Peyer's patch (tissue), 4 donors: ENCODE data around the gene FRS3. TPM values are rescaled to one million over a fixed set of nuclear protein-coding genes. Genes with fewer than 3 reads are reported as not detected.

Experiments used
- DNase-seq, 3 donors: peaks; one replicate each; pipeline ENCODE4 v3.0.0-alpha.2; 2017 to 2019
- H3K27ac ChIP-seq, 4 donors: fragments of 200-600 bp; sonication (generic); one replicate each; pipeline ENCODE4 v1.5.1; 2016 to 2019
- H3K27me3 ChIP-seq, 2 donors: fragments of 200-600 bp; sonication (generic); one replicate each; pipeline ENCODE4 v1.5.1; 2019
- H3K36me3 ChIP-seq, 3 donors: fragments of 200-600 bp; sonication (generic); one replicate each; pipeline ENCODE4 v1.5.1; 2016 to 2019
- H3K4me1 ChIP-seq, 4 donors: fragments of 200-600 bp; sonication (generic); one replicate each; pipeline ENCODE4 v1.5.1; 2016 to 2019
- H3K4me3 ChIP-seq, 4 donors: fragments of 200-600 bp; sonication (generic); 1 replicate in 3 of 4; 2 replicates in 1 of 4; pipeline ENCODE4 v1.5.1; 2016 to 2019; ENCODE audit warnings: mild to moderate bottlenecking in 1 of 4
- H3K9me3 ChIP-seq, 4 donors: fragments of 200-600 bp; sonication (generic); one replicate each; pipeline ENCODE4 v1.5.1; 2016 to 2019; ENCODE audit warnings: mild to moderate bottlenecking in 1 of 4
- CTCF ChIP-seq, 6 experiments: fragments of 450-650 bp in 4 of 6; fragments of 200-600 bp in 2 of 6; sonication (generic) in 1 of 6; IDR thresholded peaks; one replicate each; pipeline ENCODE4 v1.5.1; 2017 to 2019; ENCODE audit warnings: antibody characterized with exemption in 6 of 6, mild to moderate bottlenecking in 3 of 6, moderate library complexity in 1 of 6
- POLR2A ChIP-seq, 2 donors: fragments of 450-650 bp; IDR thresholded peaks; one replicate each; pipeline ENCODE4 v1.5.1; 2017; ENCODE audit warnings: antibody characterized with exemption in 2 of 2, mild to moderate bottlenecking in 2 of 2, moderate library complexity in 2 of 2
- total RNA-seq, 4 donors: library from RNA; depleted of rRNA; stranded (reverse); fragments of >200 nt; gene quantifications; one replicate each; pipeline ENCODE4 v1.1.0, GENCODE V29; 2016

FRS3 gene
- total RNA-seq, 4 donors from 2014 or later = 3.5 to 8.3 (median 6.5) TPM

GRCh38 chr6:41757271-41757670, 22.4 kb downstream of the FRS3 start:
- no peak overlapping the region for H3K27ac ChIP-seq
- no peaks in the 10 kb centered on the region for H3K4me1 ChIP-seq
- no peaks in the 10 kb centered on the region for H3K36me3 ChIP-seq
- no peaks in the 10 kb centered on the region for H3K27me3 ChIP-seq
- no peak for TF ChIP-seq POLR2A (IDR thresholded peaks at IDR 0.05)
- TF ChIP-seq CTCF (IDR thresholded peaks at IDR 0.05) = no peak
- H3K9me3 ChIP-seq = no peaks in the 10 kb centered on the region
- DNase-seq = no peak
- H3K4me3 ChIP-seq = no peak overlapping the region

- Histone ChIP-seq H3K27me3 (no peaks in the 10 kb centered on the region), H3K27ac (no peak overlapping the region), H3K9me3 (no peaks in the 10 kb centered on the region), H3K36me3 (no peaks in the 10 kb centered on the region), H3K4me3 (no peak overlapping the region), H3K4me1 (no peaks in the 10 kb centered on the region)
- TF ChIP-seq CTCF (IDR thresholded peaks at IDR 0.05) (no peak), POLR2A (IDR thresholded peaks at IDR 0.05) (no peak)
- no peak for DNase-seq
Observed at GRCh38 chr6:41756354-41756753, 23.3 kb downstream of the FRS3 start.

GRCh38 chr6:41755895-41756294, 23.8 kb downstream of the FRS3 start:
- no peaks in the 10 kb centered on the region for H3K36me3 ChIP-seq
- H3K4me1 ChIP-seq = no peaks in the 10 kb centered on the region
- TF ChIP-seq CTCF (IDR thresholded peaks at IDR 0.05) (no peak), POLR2A (IDR thresholded peaks at IDR 0.05) (no peak)
- no peaks in the 10 kb centered on the region for H3K27me3 ChIP-seq
- no peak overlapping the region for H3K27ac ChIP-seq
- H3K9me3 ChIP-seq = no peaks in the 10 kb centered on the region
- no peak overlapping the region for H3K4me3 ChIP-seq
- DNase-seq = no peak

GRCh38 chr6:41750374-41750773, 29.3 kb downstream of the FRS3 start:
- TF ChIP-seq CTCF (IDR thresholded peaks at IDR 0.05) (no peak), POLR2A (IDR thresholded peaks at IDR 0.05) (no peak)
- H3K4me3 ChIP-seq = no peak overlapping the region
- no peaks in the 10 kb centered on the region for H3K36me3 ChIP-seq
- no peak for DNase-seq
- H3K4me1 ChIP-seq = no peaks in the 10 kb centered on the region
- no peaks in the 10 kb centered on the region for H3K9me3 ChIP-seq
- H3K27ac ChIP-seq = no peak overlapping the region
- H3K27me3 ChIP-seq = no peaks in the 10 kb centered on the region

GRCh38 chr6:41748542-41748941, 31.2 kb downstream of the FRS3 start:
- no peak overlapping the region for H3K4me3 ChIP-seq
- H3K4me1 ChIP-seq = no peaks in the 10 kb centered on the region
- H3K9me3 ChIP-seq = no peaks in the 10 kb centered on the region
- no peaks in the 10 kb centered on the region for H3K36me3 ChIP-seq
- H3K27ac ChIP-seq = no peak overlapping the region
- TF ChIP-seq CTCF (IDR thresholded peaks at IDR 0.05) = no peak
- TF ChIP-seq POLR2A (IDR thresholded peaks at IDR 0.05) = no peak
- no peaks in the 10 kb centered on the region for H3K27me3 ChIP-seq
- no peak for DNase-seq

GRCh38 chr6:41748102-41748477, 31.6 kb downstream of the FRS3 start:
- H3K27me3 ChIP-seq = no peaks in the 10 kb centered on the region
- no peaks in the 10 kb centered on the region for H3K4me1 ChIP-seq
- H3K27ac ChIP-seq = no peak overlapping the region
- no peaks in the 10 kb centered on the region for H3K9me3 ChIP-seq
- TF ChIP-seq CTCF (IDR thresholded peaks at IDR 0.05) = no peak
- no peak for TF ChIP-seq POLR2A (IDR thresholded peaks at IDR 0.05)
- DNase-seq = no peak
- H3K36me3 ChIP-seq = no peaks in the 10 kb centered on the region
- no peak overlapping the region for H3K4me3 ChIP-seq
